HG02981 (cell line): ENCODE data around the gene AKIRIN2.
"Not testable (repeated sequence)": the region's sequence is repeated elsewhere in the genome, so short reads cannot be mapped to it uniquely, and the experiment has no call there.

ENCODE experiments used
- ATAC-seq: cut with Tn5 transposase; IDR thresholded peaks from one replicate; pipeline ENCODE4 v1.9.1; 2021; ENCODE audit warnings: mild to moderate bottlenecking, moderate library complexity; ENCODE audit not compliant: unreplicated experiment

Gene AKIRIN2

GRCh38 chr6:87690441-87690840, 11.6 kb downstream of the AKIRIN2 start:
- no peak for ATAC-seq

GRCh38 chr6:87687893-87688292, 14.1 kb downstream of the AKIRIN2 start:
- not testable (repeated sequence) for ATAC-seq

- ATAC-seq: no peak
Observed at GRCh38 chr6:87687296-87687695, 14.7 kb downstream of the AKIRIN2 start.

- not testable (repeated sequence) for ATAC-seq
Observed at GRCh38 chr6:87686636-87687205, 15.3 kb downstream of the AKIRIN2 start.

GRCh38 chr6:87684895-87685654, 17.0 kb downstream of the AKIRIN2 start:
- ATAC-seq: no peak

- ATAC-seq: no peak
Observed at GRCh38 chr6:87683890-87684289, 18.1 kb downstream of the AKIRIN2 start.

GRCh38 chr6:87682310-87682709, 19.7 kb downstream of the AKIRIN2 start:
- ATAC-seq: no peak

GRCh38 chr6:87675004-87675681, 26.9 kb downstream of the AKIRIN2 start:
- ATAC-seq: no peak

GRCh38 chr6:87674290-87674689, 27.7 kb downstream of the AKIRIN2 start:
- ATAC-seq: no peak

- no peak for ATAC-seq
Observed at GRCh38 chr6:87673237-87673636, 28.8 kb downstream of the AKIRIN2 start.

- ATAC-seq: no peak
Observed at GRCh38 chr6:87672641-87673040, 29.4 kb downstream of the AKIRIN2 start.

- ATAC-seq: no peak
Observed at GRCh38 chr6:87671555-87672029, 30.4 kb downstream of the AKIRIN2 start.

GRCh38 chr6:87670707-87671106, 31.3 kb downstream of the AKIRIN2 start:
- no peak for ATAC-seq

GRCh38 chr6:87669051-87669450, 33.0 kb downstream of the AKIRIN2 start:
- ATAC-seq: no peak

GRCh38 chr6:87668013-87668412, 34.0 kb downstream of the AKIRIN2 start:
- no peak for ATAC-seq

GRCh38 chr6:87667032-87667431, 35.0 kb downstream of the AKIRIN2 start:
- peak; percentile 55 for ATAC-seq

- no peak for ATAC-seq
Observed at GRCh38 chr6:87664921-87665485, 37.0 kb downstream of the AKIRIN2 start.

GRCh38 chr6:87663434-87663833, 38.6 kb downstream of the AKIRIN2 start:
- ATAC-seq: no peak

- no peak for ATAC-seq
Observed at GRCh38 chr6:87661503-87661902, 40.5 kb downstream of the AKIRIN2 start.

- no peak for ATAC-seq
Observed at GRCh38 chr6:87661016-87661415, 41.0 kb downstream of the AKIRIN2 start.

- ATAC-seq: no peak
Observed at GRCh38 chr6:87660226-87660911, 41.7 kb downstream of the AKIRIN2 start.
